Esophagus squamous epithelium (tissue), 5 donors: ENCODE data around the gene KCNAB3. TPM values are rescaled to one million over a fixed set of nuclear protein-coding genes. Genes with fewer than 3 reads are reported as not detected.

Experiments used
- DNase-seq: peaks from one replicate; lab custom pipeline; 2025; lab: John Stamatoyannopoulos, UW
- H3K27ac ChIP-seq, 4 donors: fragments of 200-600 bp; sonication (generic); one replicate each; pipeline ENCODE4 v1.5.1; 2016 to 2019; ENCODE audit warnings: mild to moderate bottlenecking in 1 of 4
- H3K27me3 ChIP-seq, 4 donors: fragments of 200-600 bp; sonication (generic); 1 replicate in 3 of 4; 2 replicates in 1 of 4; pipeline versions ENCODE4 v1.5.1 to v1.6.0; 2017 to 2021; ENCODE audit warnings: antibody characterized with exemption in 1 of 4
- H3K36me3 ChIP-seq, 3 donors: fragments of 200-600 bp; sonication (generic); one replicate each; pipeline ENCODE4 v1.5.1; 2016 to 2019
- H3K4me1 ChIP-seq, 3 donors: fragments of 200-600 bp; sonication (generic); one replicate each; pipeline ENCODE4 v1.5.1; 2017 to 2019
- H3K4me3 ChIP-seq, 4 donors: fragments of 200-600 bp; sonication (generic); 1 replicate in 3 of 4; 2 replicates in 1 of 4; pipeline ENCODE4 v1.5.1; 2016 to 2019; ENCODE audit warnings: mild to moderate bottlenecking in 2 of 4, moderate library complexity in 1 of 4
- H3K9me3 ChIP-seq, 3 donors: fragments of 200-600 bp; sonication (generic); one replicate each; pipeline ENCODE4 v1.5.1; 2016 to 2019
- POLR2A ChIP-seq, 4 donors: fragments of 450-650 bp; IDR thresholded peaks; one replicate each; pipeline ENCODE4 v1.6.1; 2017; ENCODE audit warnings: antibody characterized with exemption in 4 of 4, mild to moderate bottlenecking in 4 of 4, moderate library complexity in 3 of 4
- WGBS, 2 donors: methylation state at CpG; one replicate each; pipeline ENCODE4 v1.1.5; 2018; 5-methylcytosine and 5-hydroxymethylcytosine counted together
- intact Hi-C: fragments of 100-400 bp; cut with DNase I; formaldehyde crosslinking; loops from one replicate; pipeline ENCODE4 v1.15.0; 2022
- total RNA-seq, 4 donors: library from RNA; depleted of rRNA; stranded (reverse); fragments of >200 nt; gene quantifications; one replicate each; pipeline ENCODE4 v1.1.0, GENCODE V29; 2016
- TF ChIP-seq, protein P1 (sequence below), 6 experiments: fragments of 450-650 bp in 4 of 6; fragments of 200-600 bp in 2 of 6; sonication (generic) in 2 of 6; IDR thresholded peaks; one replicate each; pipeline ENCODE4 v1.5.1; 2016 to 2019; ENCODE audit warnings: antibody characterized with exemption in 6 of 6, mild to moderate bottlenecking in 4 of 6, moderate library complexity in 4 of 6
- donor health status: DM: yes; HTN: yes; CAD: no.

The KCNAB3 gene
- total RNA-seq, 4 donors from 2014 or later, result 0.95 to 1.1 TPM; not detected in 2

DNA sequence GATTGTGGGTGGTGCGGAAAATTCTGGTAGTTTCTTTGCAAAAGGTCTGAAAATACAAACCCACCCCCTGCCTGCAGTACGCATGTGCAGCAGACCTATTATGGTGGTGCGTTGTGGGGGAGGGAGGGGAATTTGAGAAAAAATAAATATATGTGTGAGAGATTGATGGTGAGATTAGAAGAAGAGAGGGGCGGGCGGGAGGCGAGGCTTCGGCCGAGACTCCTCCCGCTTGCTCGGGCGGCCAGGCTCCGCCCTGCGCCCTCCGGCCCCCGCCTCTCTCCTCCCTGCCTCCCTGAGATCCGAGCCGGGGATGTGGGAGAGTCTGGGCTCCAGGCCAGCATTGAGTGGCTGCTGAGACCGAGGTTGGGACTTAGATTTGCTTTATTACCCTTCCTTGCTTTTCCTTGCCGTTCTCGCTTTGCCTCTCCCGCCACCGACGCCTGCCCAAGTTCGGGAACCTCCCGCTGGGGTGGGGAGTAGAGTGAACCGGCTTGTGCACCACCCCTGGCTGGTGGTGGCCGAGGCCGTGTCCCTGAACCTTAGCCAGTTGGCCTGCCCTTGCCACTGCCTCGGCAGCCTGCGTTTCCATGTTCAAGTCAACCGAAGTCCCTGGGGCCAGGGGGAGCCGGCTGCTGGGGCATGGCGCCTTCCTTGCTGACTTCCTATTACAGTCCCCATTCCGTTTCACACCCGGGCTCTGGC lies 42.0 kb downstream of the KCNAB3 start:
- no peaks in the 10 kb centered on the region for H3K27me3 ChIP-seq
- H3K9me3 ChIP-seq, result no peaks in the 10 kb centered on the region
- 0% methylated on average over 18 to 30 of the region's 35 CpGs for WGBS, 2 donors
- peaks cover 13 to 29% (median 14%) of the 10 kb centered on the region in 3 donors for H3K36me3 ChIP-seq
- TF ChIP-seq, protein P1, sequence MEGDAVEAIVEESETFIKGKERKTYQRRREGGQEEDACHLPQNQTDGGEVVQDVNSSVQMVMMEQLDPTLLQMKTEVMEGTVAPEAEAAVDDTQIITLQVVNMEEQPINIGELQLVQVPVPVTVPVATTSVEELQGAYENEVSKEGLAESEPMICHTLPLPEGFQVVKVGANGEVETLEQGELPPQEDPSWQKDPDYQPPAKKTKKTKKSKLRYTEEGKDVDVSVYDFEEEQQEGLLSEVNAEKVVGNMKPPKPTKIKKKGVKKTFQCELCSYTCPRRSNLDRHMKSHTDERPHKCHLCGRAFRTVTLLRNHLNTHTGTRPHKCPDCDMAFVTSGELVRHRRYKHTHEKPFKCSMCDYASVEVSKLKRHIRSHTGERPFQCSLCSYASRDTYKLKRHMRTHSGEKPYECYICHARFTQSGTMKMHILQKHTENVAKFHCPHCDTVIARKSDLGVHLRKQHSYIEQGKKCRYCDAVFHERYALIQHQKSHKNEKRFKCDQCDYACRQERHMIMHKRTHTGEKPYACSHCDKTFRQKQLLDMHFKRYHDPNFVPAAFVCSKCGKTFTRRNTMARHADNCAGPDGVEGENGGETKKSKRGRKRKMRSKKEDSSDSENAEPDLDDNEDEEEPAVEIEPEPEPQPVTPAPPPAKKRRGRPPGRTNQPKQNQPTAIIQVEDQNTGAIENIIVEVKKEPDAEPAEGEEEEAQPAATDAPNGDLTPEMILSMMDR (IDR thresholded peaks at IDR 0.05), result peak in 1 of 6 experiments; percentile 30
- TF ChIP-seq POLR2A (IDR thresholded peaks at IDR 0.05), result peak in 3 of 4 donors; percentile 26 to 60 (median 30)
- intact Hi-C loops, result no loop called here
- DNase-seq, result no peak
- peak overlapping the region; percentile 85 to 97 (median 89) for H3K4me3 ChIP-seq
- peaks cover 38 to 74% (median 48%) of the 10 kb centered on the region in 3 donors for H3K4me1 ChIP-seq
- H3K27ac ChIP-seq, result peak overlapping the region; percentile 98 to 99 (median 98)

DNA sequence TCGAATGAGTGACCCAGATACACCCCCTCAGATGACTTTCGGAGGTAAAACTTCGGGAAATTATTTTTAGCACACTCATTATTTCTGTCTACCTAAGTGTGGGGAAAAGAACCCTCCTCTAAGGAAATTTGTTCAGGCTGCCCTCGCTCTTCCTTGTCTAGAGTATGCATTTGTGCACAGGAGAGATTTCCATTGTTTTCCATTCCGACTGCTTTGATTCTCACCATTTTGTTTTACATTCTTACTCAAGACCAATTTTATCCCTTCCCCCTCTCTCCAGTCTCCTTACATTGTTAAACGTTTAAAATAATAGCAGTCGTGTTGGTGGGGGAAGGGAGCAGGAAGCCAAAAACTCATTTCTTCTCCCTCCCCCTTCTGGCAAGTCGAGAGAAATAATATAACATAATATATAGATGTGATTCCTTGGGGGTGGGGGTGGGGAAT lies 42.6 kb downstream of the KCNAB3 start:
- no peaks in the 10 kb centered on the region for H3K9me3 ChIP-seq
- peaks cover 13 to 24% (median 14%) of the 10 kb centered on the region in 3 donors for H3K36me3 ChIP-seq
- peak overlapping the region; percentile 98 to 99 (median 98) for H3K27ac ChIP-seq
- DNase-seq, result no peak
- H3K27me3 ChIP-seq, result no peaks in the 10 kb centered on the region
- intact Hi-C loops, result no loop called here
- H3K4me3 ChIP-seq, result peak overlapping the region; percentile 85 to 97 (median 89)
- WGBS, 2 donors, result 2% methylated on average over 8 of the region's 8 CpGs
- TF ChIP-seq POLR2A (IDR thresholded peaks at IDR 0.05), result no peak
- TF ChIP-seq, protein P1 (IDR thresholded peaks at IDR 0.05), result peak in 1 of 6 experiments; percentile 34
- H3K4me1 ChIP-seq, result peaks cover 42 to 80% (median 54%) of the 10 kb centered on the region in 3 donors

DNA sequence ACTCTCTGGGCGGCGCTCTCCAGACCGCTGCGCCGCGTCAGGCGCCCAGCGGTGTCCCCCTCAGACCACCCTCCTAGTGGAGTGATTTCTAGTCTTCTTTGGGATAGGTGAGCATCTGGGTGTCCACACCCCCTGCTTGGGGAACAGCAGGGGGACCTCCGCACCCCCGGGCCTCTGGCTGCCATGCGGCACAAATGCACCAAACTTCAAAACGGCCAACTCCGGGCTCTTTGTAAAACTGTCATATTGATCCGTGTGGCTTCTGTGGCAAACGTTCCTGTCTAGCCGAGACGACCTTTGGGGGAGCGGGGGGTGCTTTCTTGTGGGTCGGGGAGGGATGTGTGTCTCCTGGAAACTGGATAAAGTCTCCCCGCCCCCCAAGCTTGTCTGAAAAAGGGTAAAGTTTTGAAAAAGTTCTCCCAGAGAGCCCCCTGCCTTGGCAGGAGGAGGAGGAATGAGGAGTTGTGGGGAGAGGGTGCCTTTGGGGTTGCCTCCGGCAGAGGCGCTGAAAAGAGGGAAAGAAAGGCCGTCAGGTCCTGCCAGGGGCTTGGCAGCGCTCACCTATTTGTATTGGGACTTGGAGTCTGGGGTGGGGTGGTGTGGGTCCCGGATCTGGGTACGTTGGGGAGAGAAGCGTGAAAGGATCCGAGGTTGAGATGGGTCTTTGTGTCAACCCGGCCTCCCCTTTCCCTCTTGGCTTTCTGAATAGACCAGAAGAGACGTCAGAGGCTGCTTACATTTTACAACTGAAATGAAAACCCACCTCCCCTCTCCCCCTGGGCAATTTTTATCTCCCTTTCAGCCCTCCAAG lies 43.2 kb downstream of the KCNAB3 start:
- intact Hi-C loops, result no loop called here
- 0 to 2% methylated on average over 10 to 19 of the region's 30 CpGs for WGBS, 2 donors

DNA sequence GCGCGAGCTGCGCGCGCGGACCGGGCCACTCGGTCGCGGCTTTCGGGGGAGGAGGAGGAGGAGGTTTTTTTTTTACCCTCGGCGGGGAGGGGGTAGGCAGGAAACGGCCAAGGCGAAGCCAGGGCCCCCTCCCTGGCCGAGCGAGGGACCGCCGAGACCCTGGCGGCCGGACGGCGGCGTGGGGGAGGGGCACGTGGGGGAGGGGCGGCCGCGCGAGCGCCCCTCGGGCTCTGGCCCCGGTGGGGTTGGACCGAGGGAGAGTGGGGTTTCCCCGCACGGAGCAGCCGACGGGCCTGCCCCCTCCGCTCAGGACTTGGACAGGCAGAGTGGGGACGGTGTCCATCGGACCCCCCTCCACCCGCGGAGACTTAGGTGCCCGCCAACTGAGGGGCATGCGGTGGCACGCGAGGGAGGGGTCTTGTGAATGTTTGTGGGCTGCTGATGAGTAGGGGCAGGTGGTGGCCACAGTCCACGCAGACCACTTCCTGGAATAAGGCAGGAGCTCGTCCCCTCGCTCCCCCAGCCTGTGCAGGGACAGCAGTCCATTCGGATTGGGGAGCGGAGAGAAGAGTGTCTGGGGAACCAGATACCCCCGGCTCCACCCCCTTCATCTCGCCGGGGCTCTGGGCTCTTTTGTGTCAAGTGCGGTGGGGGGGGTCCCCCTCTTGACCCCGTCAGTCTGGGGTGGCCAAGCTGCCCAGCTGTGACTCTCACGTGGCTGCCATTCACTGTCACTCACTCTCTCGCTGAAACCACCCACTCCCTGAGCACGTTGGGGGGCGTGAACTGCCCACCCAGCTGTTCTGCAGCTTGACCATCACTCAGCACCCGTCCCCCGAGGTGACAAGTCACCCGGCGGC lies 44.1 kb downstream of the KCNAB3 start:
- intact Hi-C loops, result no loop called here
- H3K36me3 ChIP-seq, result peaks cover 0 to 24% (median under 1%) of the 10 kb centered on the region in 3 donors
- H3K4me1 ChIP-seq, result peaks cover 50 to 91% (median 59%) of the 10 kb centered on the region in 3 donors
- H3K27ac ChIP-seq, result peak overlapping the region; percentile 98 to 99 (median 98)
- peak overlapping the region; percentile 85 to 97 (median 89) for H3K4me3 ChIP-seq
- no peaks in the 10 kb centered on the region for H3K27me3 ChIP-seq
- no peak for DNase-seq
- WGBS, 2 donors, result 0% methylated on average over 2 to 6 of the region's 64 CpGs
- no peaks in the 10 kb centered on the region for H3K9me3 ChIP-seq
- TF ChIP-seq, protein P1 (IDR thresholded peaks at IDR 0.05), result no peak
- no peak for TF ChIP-seq POLR2A (IDR thresholded peaks at IDR 0.05)

More for the DNA sequence above, 43.2 kb downstream of the KCNAB3 start:
- H3K27ac ChIP-seq, result peak overlapping the region; percentile 98 to 99 (median 98)
- no peaks in the 10 kb centered on the region for H3K9me3 ChIP-seq
- H3K36me3 ChIP-seq, result peaks cover 8 to 24% (median 9%) of the 10 kb centered on the region in 3 donors
- peaks cover 47 to 86% (median 59%) of the 10 kb centered on the region in 3 donors for H3K4me1 ChIP-seq
- no peak for DNase-seq
- no peak for TF ChIP-seq POLR2A (IDR thresholded peaks at IDR 0.05)
- TF ChIP-seq, protein P1 (IDR thresholded peaks at IDR 0.05), result no peak
- peak overlapping the region; percentile 85 to 97 (median 89) for H3K4me3 ChIP-seq
- no peaks in the 10 kb centered on the region for H3K27me3 ChIP-seq
